Upper lobe of left lung (tissue), 4 donors: ENCODE results near the gene PLTP.

ENCODE experiments used
- POLR2AphosphoS5 ChIP-seq, 2 donors: sonication (generic); formaldehyde crosslinking; IDR thresholded peaks; one replicate each; pipeline ENCODE4 v1.5.1; 2017; ENCODE audit warnings: antibody characterized with exemption in 2 of 2
- TF ChIP-seq, protein P1 (sequence below), 6 experiments: fragments of 450-650 bp in 4 of 6; fragments of 200-600 bp in 2 of 6; sonication (generic) in 2 of 6; IDR thresholded peaks; one replicate each; pipeline ENCODE4 v1.5.1; 2016 to 2019; ENCODE audit warnings: antibody characterized with exemption in 6 of 6

DNA sequence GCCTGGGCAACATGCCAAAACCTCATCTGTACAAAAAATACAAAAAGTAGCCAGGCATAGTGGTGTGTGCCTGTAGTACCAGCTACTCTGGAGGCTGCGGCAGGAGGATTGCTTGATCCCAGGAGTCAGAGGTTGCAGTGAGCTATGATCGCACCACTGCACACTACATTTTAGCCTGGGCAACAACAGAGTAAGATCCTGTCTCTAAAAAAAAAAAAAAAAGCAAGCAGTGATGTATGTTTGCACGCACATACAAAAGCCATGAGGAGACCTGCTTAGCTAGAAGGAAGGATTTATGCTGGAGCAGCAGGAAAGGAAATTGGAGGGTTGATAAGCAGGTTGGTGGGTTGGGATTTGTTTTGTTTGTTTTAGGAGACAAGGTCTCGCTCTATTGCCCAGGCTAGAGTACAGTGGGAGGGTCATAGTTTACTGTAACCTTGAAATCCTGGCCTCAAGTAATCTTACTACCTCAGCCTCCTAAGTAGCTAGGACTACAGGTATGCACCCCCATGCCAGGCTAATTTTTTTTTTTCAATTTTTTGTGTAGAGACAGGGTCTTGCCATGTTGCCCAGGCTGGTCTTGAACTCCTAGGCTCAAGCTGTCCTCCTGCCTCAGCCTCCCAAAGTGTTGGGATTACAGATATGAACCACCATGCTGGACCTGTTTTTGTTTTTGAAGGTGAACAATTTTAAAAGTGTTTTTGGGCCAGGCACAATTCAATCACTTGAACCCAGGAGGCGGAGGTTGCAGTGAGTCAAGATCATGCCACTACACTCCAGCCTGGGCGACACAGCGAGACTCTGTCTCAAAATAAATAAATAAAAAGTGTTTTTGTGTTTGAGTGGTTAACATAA, 50.5 kb downstream of the PLTP start:
- TF ChIP-seq, protein P1, sequence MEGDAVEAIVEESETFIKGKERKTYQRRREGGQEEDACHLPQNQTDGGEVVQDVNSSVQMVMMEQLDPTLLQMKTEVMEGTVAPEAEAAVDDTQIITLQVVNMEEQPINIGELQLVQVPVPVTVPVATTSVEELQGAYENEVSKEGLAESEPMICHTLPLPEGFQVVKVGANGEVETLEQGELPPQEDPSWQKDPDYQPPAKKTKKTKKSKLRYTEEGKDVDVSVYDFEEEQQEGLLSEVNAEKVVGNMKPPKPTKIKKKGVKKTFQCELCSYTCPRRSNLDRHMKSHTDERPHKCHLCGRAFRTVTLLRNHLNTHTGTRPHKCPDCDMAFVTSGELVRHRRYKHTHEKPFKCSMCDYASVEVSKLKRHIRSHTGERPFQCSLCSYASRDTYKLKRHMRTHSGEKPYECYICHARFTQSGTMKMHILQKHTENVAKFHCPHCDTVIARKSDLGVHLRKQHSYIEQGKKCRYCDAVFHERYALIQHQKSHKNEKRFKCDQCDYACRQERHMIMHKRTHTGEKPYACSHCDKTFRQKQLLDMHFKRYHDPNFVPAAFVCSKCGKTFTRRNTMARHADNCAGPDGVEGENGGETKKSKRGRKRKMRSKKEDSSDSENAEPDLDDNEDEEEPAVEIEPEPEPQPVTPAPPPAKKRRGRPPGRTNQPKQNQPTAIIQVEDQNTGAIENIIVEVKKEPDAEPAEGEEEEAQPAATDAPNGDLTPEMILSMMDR (IDR thresholded peaks at IDR 0.05) = no peak
- TF ChIP-seq POLR2AphosphoS5 (IDR thresholded peaks at IDR 0.05) = no peak
